Activated naive CD4-positive, alpha-beta T cell treated with anti-CD3 and anti-CD28 coated beads, Interleukin-2, amount 50 U/mL, for 24 hours (primary cell): ENCODE data around the gene DSCAM.

ENCODE experiments used
- H3K27ac Mint-ChIP-seq: one replicate; pipeline ENCODE4 v1.8.0; 2021; ENCODE audit warnings: mild to moderate bottlenecking, mixed read lengths
- H3K27me3 Mint-ChIP-seq: one replicate; pipeline ENCODE4 v1.8.0; 2021; ENCODE audit warnings: mixed read lengths
- H3K36me3 Mint-ChIP-seq: one replicate; pipeline ENCODE4 v1.8.0; 2021; ENCODE audit warnings: mixed read lengths
- H3K4me1 Mint-ChIP-seq: one replicate; pipeline ENCODE4 v1.8.0; 2021; ENCODE audit warnings: mixed read lengths
- H3K4me3 Mint-ChIP-seq: one replicate; pipeline ENCODE4 v1.8.0; 2021; ENCODE audit warnings: mild to moderate bottlenecking, mixed read lengths
- H3K9me3 Mint-ChIP-seq: one replicate; pipeline ENCODE4 v1.8.0; 2021; ENCODE audit warnings: mixed read lengths

Gene DSCAM

GRCh38 chr21:40639616-40640194, 207.3 kb downstream of the DSCAM start:
- H3K36me3 Mint-ChIP-seq = no peaks in the 10 kb centered on the region
- no peaks in the 10 kb centered on the region for H3K4me1 Mint-ChIP-seq
- no peaks in the 10 kb centered on the region for H3K9me3 Mint-ChIP-seq
- H3K27me3 Mint-ChIP-seq = no peaks in the 10 kb centered on the region
- no peak overlapping the region for H3K27ac Mint-ChIP-seq
- no peak overlapping the region for H3K4me3 Mint-ChIP-seq

DNA sequence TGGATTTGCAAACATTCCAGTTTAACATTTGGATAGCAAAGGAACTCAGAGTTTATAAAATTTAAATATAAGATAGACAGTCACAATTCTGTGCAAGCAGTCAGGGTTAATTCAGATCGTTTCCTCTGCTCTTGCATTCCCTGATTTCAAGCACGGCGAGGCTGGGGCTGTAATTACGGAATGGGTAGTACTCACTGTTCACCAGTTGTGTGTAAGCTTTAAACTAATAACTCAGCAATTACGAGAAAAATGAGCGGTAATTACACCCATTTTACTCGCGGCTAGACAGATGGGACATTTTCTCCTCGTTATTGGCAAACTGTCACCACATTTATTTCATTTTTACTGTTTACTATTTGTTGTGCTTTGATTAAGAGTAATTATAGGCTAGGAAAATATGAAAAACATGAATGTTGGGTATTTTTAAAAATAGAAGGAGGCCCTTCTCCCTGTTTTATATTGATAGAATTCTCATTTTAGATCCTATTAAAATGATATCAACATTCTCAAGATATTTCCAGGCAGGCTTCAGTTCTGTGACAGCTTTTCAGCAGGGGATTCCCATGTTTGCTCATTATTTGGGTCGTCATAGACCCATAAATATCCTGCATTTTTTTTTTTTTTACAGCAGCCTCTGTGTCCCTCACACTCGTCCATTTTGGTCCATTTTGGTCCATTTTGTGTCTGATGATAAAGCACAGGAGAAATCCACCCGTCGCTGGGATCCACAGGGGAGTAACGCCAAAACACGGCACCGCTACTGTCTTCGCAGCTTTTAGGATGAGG, 208.3 kb downstream of the DSCAM start:
- Mint-ChIP-seq H3K4me3 (no peak overlapping the region), H3K4me1 (no peaks in the 10 kb centered on the region), H3K27me3 (no peaks in the 10 kb centered on the region), H3K27ac (no peak overlapping the region), H3K9me3 (no peaks in the 10 kb centered on the region), H3K36me3 (no peaks in the 10 kb centered on the region)

GRCh38 chr21:40636026-40636425, 210.9 kb downstream of the DSCAM start:
- Mint-ChIP-seq H3K9me3 (no peaks in the 10 kb centered on the region), H3K27ac (no peak overlapping the region), H3K4me3 (no peak overlapping the region), H3K36me3 (no peaks in the 10 kb centered on the region), H3K4me1 (no peaks in the 10 kb centered on the region), H3K27me3 (no peaks in the 10 kb centered on the region)

- no peaks in the 10 kb centered on the region for H3K36me3 Mint-ChIP-seq
- H3K4me1 Mint-ChIP-seq = no peaks in the 10 kb centered on the region
- no peak overlapping the region for H3K27ac Mint-ChIP-seq
- no peaks in the 10 kb centered on the region for H3K27me3 Mint-ChIP-seq
- H3K9me3 Mint-ChIP-seq = no peaks in the 10 kb centered on the region
- no peak overlapping the region for H3K4me3 Mint-ChIP-seq
Measured at GRCh38 chr21:40635391-40635790, 211.6 kb downstream of the DSCAM start.

DNA sequence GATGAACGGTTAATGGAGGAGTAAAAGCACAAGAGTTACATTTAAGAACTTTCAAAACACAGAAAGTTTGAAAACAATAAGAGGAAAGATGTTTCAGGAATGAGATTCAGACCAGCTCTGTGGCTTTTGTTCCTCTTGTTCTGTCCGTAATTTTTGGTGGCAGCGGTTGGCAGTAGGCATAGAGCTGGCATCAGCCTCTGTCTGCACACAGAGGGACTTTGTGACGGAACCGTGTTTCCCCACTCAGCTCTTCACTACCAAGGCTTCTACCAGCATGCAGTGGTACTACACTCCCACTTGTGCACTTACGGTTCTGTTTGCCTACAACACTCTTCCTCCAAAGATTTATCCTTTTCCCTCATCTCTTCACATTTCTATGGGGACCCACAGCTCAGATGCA, 212.8 kb downstream of the DSCAM start:
- peaks cover 3% of the 10 kb centered on the region for H3K27me3 Mint-ChIP-seq
- H3K4me1 Mint-ChIP-seq = no peaks in the 10 kb centered on the region
- H3K9me3 Mint-ChIP-seq = no peaks in the 10 kb centered on the region
- H3K4me3 Mint-ChIP-seq = no peak overlapping the region
- no peaks in the 10 kb centered on the region for H3K36me3 Mint-ChIP-seq
- H3K27ac Mint-ChIP-seq = no peak overlapping the region

DNA sequence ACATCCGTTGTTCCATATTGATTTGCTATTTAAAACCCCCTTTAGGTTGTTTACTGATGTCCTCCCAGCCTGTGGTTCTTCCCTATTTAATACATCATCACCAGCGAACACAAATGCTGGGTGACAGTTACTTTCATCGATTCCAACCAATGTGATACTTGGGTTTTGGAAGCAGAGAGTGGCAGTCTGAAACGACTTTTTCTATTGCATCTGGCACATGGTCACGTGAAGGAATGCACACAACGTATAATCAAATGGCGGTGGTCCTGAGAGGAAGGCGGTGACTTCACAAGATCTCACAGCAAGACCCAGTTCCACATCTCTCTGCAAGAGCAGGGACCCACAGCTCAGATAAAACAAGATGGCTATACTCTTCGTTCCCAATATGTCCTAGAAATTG, 213.9 kb downstream of the DSCAM start:
- Mint-ChIP-seq H3K4me3 (no peak overlapping the region), H3K36me3 (no peaks in the 10 kb centered on the region), H3K27ac (no peak overlapping the region), H3K4me1 (no peaks in the 10 kb centered on the region), H3K27me3 (peaks cover 3% of the 10 kb centered on the region), H3K9me3 (no peaks in the 10 kb centered on the region)

GRCh38 chr21:40631211-40631610, 215.7 kb downstream of the DSCAM start:
- peaks cover 3% of the 10 kb centered on the region for H3K27me3 Mint-ChIP-seq
- H3K4me1 Mint-ChIP-seq = no peaks in the 10 kb centered on the region
- H3K9me3 Mint-ChIP-seq = peaks cover 5% of the 10 kb centered on the region
- H3K4me3 Mint-ChIP-seq = no peak overlapping the region
- no peak overlapping the region for H3K27ac Mint-ChIP-seq
- H3K36me3 Mint-ChIP-seq = no peaks in the 10 kb centered on the region

DNA sequence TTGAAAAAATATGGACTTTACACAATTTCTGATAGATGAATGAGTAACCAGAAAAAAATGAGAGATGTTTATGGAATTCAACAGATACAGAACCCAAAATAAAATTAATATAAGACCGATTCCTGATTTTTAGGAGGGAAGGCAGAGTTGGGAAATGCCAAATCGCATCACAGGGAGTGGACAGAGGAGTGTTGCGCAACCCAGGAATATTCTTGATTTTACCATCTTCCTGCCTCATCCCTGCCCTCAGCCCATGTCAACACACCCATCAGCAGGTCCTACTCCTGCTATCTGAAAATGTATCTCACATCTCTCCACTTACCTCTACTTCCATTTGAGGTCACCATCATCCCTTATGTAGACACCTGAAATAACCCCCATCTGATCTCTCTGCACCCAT, 221.0 kb downstream of the DSCAM start:
- peaks cover 6% of the 10 kb centered on the region for H3K9me3 Mint-ChIP-seq
- no peak overlapping the region for H3K27ac Mint-ChIP-seq
- peaks cover 3% of the 10 kb centered on the region for H3K27me3 Mint-ChIP-seq
- H3K4me3 Mint-ChIP-seq = no peak overlapping the region
- H3K36me3 Mint-ChIP-seq = no peaks in the 10 kb centered on the region
- H3K4me1 Mint-ChIP-seq = no peaks in the 10 kb centered on the region

DNA sequence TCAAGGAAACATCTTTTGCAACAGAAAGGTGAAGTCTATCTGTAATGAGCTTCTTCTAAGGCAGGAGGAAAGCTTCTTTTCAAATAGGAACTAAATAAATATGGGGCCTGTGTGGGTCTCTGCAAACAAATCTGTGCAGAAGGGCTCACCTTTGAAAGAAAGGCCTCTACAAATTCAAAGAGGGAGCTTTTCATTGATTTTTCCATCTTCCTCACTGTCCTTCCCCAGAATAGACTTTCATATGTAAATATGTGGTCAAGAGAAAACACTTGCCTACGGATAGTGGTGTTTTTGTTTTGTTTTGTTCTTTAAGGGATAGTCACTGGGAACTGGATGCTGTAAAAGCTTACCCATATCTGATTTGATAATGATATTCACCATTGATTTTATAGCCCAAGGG, 223.4 kb downstream of the DSCAM start:
- Mint-ChIP-seq H3K4me3 (no peak overlapping the region), H3K27ac (no peak overlapping the region), H3K9me3 (peaks cover 6% of the 10 kb centered on the region), H3K36me3 (no peaks in the 10 kb centered on the region), H3K27me3 (peaks cover 1% of the 10 kb centered on the region), H3K4me1 (no peaks in the 10 kb centered on the region)

DNA sequence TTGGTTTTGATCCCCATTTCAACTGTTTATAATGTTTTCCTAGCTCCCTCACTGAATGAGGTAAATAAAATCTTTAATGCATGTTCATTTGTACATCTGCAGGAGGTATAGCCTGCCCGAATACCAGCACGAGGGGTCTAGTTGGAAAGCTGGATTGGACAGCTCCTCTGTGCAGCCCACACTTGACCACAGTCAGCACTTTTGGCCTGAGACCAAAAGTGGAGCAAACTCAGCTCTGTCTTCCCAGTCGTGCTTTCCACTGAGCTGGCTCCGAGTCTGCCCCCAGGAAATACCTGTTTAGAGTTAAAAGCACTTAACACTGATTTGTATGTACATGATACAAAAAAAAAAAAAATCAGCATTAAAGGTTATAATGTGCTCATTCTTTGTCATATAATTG, 224.4 kb downstream of the DSCAM start:
- H3K9me3 Mint-ChIP-seq = peaks cover 6% of the 10 kb centered on the region
- no peak overlapping the region for H3K27ac Mint-ChIP-seq
- no peaks in the 10 kb centered on the region for H3K36me3 Mint-ChIP-seq
- no peak overlapping the region for H3K4me3 Mint-ChIP-seq
- no peaks in the 10 kb centered on the region for H3K4me1 Mint-ChIP-seq
- peaks cover 5% of the 10 kb centered on the region for H3K27me3 Mint-ChIP-seq

DNA sequence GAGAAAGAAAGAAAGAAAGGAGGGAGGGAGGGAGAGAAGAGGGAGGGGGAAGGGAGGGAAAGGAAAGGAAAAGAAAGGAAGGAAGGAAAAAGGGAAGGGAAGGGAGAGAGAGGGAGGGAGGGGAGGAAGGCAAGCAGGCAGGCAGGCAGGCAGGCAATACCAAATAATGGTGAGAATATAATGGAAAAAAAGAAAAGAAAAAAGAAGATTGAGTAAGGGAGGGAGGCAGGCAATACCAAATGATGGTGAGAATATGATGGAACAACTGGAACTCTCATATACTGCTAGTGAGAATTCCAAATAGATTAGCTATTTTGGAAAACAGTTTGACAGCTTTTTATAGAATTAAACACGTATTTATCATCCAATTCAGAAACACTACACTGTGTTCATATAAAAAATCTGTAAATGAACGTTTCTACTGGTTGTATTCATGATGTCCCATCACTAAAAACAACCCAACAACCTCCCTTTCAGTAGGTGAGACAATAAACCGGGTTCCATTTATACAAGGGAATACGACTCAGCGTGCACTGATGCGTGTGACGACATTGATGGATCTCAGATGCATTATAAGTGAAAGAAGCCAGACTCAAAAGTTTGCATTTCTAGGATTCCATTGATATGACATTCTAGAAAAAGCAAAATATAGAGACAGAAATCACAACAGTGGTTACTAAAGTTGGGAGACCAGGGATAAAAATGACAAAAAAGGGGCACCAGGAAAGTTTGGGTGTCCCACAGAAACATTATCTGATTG, 226.4 kb downstream of the DSCAM start:
- Mint-ChIP-seq H3K9me3 (no peaks in the 10 kb centered on the region), H3K4me3 (no peak overlapping the region), H3K36me3 (no peaks in the 10 kb centered on the region), H3K27ac (no peak overlapping the region), H3K27me3 (peaks cover 5% of the 10 kb centered on the region), H3K4me1 (no peaks in the 10 kb centered on the region)

DNA sequence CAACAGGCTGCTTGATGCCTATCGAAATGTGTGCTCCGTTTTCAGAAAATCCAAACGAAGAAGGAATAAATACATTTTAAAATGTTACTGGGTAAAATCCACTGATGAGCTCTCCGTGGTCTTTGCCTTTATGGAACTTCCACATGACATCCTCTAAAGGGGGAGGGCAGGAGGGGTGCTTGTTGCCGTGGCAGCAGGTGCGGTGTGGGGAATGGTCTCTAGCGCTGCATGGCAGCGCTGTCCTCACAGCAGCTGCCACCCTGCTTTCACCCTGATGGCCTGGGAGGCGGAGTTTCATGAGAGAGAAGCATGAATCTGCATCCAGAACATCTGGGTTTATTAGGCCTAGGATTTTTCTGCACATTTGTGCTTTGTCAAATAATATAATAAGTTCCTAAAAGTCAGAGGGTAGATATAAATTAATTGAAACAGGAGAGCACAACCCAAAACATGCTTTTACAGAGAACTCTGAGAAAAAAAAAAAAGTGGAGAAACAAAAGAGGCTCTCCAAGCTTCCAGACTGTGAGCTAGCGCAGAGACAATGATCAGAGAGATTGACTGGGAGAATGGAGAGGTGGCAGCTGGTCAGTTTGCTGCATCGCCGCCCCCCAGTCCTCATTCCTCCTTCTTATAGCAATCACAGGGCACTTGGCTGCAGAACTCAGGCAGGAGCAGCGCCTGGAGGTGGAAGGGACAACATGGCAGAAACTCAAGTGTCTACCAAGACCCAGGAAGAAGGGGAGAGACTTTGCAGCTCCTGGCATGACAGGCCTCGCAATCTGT, 228.6 kb downstream of the DSCAM start:
- Mint-ChIP-seq H3K36me3 (no peaks in the 10 kb centered on the region), H3K27ac (no peak overlapping the region), H3K27me3 (peaks cover 5% of the 10 kb centered on the region), H3K4me3 (no peak overlapping the region), H3K4me1 (no peaks in the 10 kb centered on the region), H3K9me3 (no peaks in the 10 kb centered on the region)

GRCh38 chr21:40616377-40616704, 230.6 kb downstream of the DSCAM start:
- Mint-ChIP-seq H3K4me3 (no peak overlapping the region), H3K4me1 (no peaks in the 10 kb centered on the region), H3K27me3 (peaks cover 5% of the 10 kb centered on the region), H3K36me3 (no peaks in the 10 kb centered on the region), H3K9me3 (no peaks in the 10 kb centered on the region), H3K27ac (no peak overlapping the region)

DNA sequence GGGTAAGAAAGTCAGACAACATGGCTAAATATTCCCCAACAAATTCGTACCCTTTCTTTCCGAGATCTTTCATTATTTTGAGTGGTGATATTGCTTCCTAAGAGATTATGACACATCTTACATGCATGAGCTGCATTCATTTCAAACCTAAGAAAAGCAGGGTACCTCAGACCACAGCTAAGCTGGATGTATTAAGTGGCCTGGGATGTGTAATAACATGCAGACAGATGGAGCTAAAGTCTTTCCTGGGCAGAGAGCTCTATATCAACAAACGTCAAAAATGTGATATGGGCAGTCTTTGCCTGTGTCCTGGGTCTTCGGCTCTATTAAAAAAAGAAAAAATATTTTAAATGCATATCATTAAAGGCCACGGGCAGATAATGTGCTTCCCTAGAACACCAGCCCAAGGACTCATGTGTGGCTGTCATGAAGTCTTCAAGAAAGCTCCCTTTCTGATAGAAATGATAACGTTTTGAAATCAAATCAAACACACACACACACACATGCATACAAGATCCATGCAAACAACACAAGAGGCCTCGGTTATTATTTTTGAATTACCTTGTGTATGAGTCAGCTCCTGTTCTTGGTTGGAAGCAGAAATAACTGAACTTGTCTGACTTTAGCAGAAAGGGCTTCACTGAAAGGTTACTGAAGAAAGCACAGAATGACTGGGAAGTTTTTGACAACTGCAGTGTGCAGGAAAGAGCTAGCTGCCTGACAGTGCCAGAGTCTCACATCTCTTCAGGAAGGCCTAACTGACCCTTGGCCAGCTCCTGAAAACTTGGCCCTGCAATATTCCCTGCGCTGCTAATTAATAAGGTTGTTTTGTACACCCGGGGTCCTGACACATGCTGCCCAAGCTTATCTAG, 231.2 kb downstream of the DSCAM start:
- no peak overlapping the region for H3K27ac Mint-ChIP-seq
- H3K4me3 Mint-ChIP-seq = no peak overlapping the region
- no peaks in the 10 kb centered on the region for H3K36me3 Mint-ChIP-seq
- no peaks in the 10 kb centered on the region for H3K4me1 Mint-ChIP-seq
- no peaks in the 10 kb centered on the region for H3K9me3 Mint-ChIP-seq
- peaks cover 5% of the 10 kb centered on the region for H3K27me3 Mint-ChIP-seq

- Mint-ChIP-seq H3K4me3 (no peak overlapping the region), H3K36me3 (no peaks in the 10 kb centered on the region), H3K27ac (no peak overlapping the region), H3K4me1 (no peaks in the 10 kb centered on the region), H3K9me3 (no peaks in the 10 kb centered on the region), H3K27me3 (peaks cover 4% of the 10 kb centered on the region)
Measured at GRCh38 chr21:40613546-40614030, 233.4 kb downstream of the DSCAM start.
